KG1 (cell line): ENCODE results near the gene ARHGAP42.

ENCODE experiments used
- DNase-seq: peaks from one replicate; lab custom pipeline; 2025; lab: John Stamatoyannopoulos, UW

ARHGAP42 gene

GRCh38 chr11:101031713-101032112, 344.6 kb downstream of the ARHGAP42 start:
- DNase-seq: no peak

- DNase-seq: no peak
Measured at GRCh38 chr11:101032991-101033390, 345.9 kb downstream of the ARHGAP42 start.

GRCh38 chr11:101034076-101034475, 347.0 kb downstream of the ARHGAP42 start:
- no peak for DNase-seq

- no peak for DNase-seq
Measured at GRCh38 chr11:101035872-101036271, 348.8 kb downstream of the ARHGAP42 start.
